ENCODE data around the gene TMEFF2.
"Not testable (repeated sequence)": the region's sequence is repeated elsewhere in the genome, so short reads cannot be mapped to it uniquely, and the experiment has no call there.

Gene TMEFF2

GRCh38 chr2:192117705-192118104 lies 77.0 kb downstream of the TMEFF2 start (continued):
- TF ChIP-seq ZNF341 (tag by site-specific recombination; IDR thresholded peaks at IDR 0.05; ENCODE audit: low read depth) (no peak), ZNF211 (tag by site-specific recombination; IDR thresholded peaks at IDR 0.05; ENCODE audit: low read depth) (no peak), SALL2 (tag by site-specific recombination; IDR thresholded peaks at IDR 0.05; ENCODE audit: borderline replicate concordance) (no peak)

- H3K4me1 ChIP-seq (ENCODE audit: control insufficient read depth, insufficient read depth, low read length); H3K36me3 ChIP-seq (ENCODE audit: control insufficient read depth in 2 of 2, insufficient read depth in 1 of 2, low read length in 2 of 2); CTCF ChIA-PET; POLR2A ChIA-PET; H3K4me3 ChIP-seq (ENCODE audit: low read depth, low read length); H3K9me3 ChIP-seq (ENCODE audit: control insufficient read depth, insufficient read depth, low read depth, low read length); H3K27ac ChIP-seq (ENCODE audit: extremely low read depth, low read depth, low read length): not testable (repeated sequence)
These were observed 83.2 kb downstream of the TMEFF2 start for GRCh38 chr2:192111536-192111935.

DNA sequence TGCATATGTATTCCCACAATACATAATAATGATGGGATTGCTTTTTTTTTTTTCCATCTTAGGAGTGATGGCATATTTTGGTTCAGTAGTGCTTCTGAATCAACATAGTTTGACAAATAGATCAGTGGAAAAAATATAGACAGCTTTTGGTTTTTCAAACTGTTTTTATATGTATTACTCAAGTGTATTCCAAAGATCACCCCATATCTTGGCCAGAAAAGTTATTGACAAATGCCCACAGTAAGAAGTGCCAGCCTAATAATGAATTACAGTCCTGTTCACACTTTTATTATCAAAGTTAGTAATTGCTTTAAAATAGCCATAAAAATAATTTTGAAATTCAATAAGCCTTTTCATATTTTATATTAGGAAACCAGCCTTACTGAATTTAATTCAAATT lies 95.0 kb downstream of the TMEFF2 start:
- H3K4me3 ChIP-seq (ENCODE audit: low read depth, low read length): no peak overlapping the region
- no peaks in the 10 kb centered on the region for H3K9me3 ChIP-seq (ENCODE audit: control insufficient read depth, insufficient read depth, low read depth, low read length)
- no peaks in the 10 kb centered on the region for H3K4me1 ChIP-seq (ENCODE audit: control insufficient read depth, insufficient read depth, low read length)
- CTCF ChIA-PET: no interaction called here
- POLR2A ChIA-PET: no interaction called here
- H3K36me3 ChIP-seq (ENCODE audit: control insufficient read depth in 2 of 2, insufficient read depth in 1 of 2, low read length in 2 of 2): no peaks in the 10 kb centered on the region
- H3K27ac ChIP-seq (ENCODE audit: extremely low read depth, low read depth, low read length): no peak overlapping the region
- TF ChIP-seq, protein P1, sequence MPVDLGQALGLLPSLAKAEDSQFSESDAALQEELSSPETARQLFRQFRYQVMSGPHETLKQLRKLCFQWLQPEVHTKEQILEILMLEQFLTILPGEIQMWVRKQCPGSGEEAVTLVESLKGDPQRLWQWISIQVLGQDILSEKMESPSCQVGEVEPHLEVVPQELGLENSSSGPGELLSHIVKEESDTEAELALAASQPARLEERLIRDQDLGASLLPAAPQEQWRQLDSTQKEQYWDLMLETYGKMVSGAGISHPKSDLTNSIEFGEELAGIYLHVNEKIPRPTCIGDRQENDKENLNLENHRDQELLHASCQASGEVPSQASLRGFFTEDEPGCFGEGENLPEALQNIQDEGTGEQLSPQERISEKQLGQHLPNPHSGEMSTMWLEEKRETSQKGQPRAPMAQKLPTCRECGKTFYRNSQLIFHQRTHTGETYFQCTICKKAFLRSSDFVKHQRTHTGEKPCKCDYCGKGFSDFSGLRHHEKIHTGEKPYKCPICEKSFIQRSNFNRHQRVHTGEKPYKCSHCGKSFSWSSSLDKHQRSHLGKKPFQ (tag by site-specific recombination; IDR thresholded peaks at IDR 0.05): no peak
- no peak for TF ChIP-seq GLI2 (tag by site-specific recombination; IDR thresholded peaks at IDR 0.05; ENCODE audit: borderline replicate concordance, low read depth)
- no peak for TF ChIP-seq ZBTB7A (tag by site-specific recombination; IDR thresholded peaks at IDR 0.05; ENCODE audit: low read depth)
- TF ChIP-seq ZSCAN5A (tag by site-specific recombination; IDR thresholded peaks at IDR 0.05): no peak
- TF ChIP-seq ZNF391 (tag by site-specific recombination; IDR thresholded peaks at IDR 0.05; ENCODE audit: borderline replicate concordance, low read depth): no peak
- no peak for TF ChIP-seq SALL2 (tag by site-specific recombination; IDR thresholded peaks at IDR 0.05; ENCODE audit: borderline replicate concordance)
- TF ChIP-seq CTCF (tag by site-specific recombination; IDR thresholded peaks at IDR 0.05): no peak

DNA sequence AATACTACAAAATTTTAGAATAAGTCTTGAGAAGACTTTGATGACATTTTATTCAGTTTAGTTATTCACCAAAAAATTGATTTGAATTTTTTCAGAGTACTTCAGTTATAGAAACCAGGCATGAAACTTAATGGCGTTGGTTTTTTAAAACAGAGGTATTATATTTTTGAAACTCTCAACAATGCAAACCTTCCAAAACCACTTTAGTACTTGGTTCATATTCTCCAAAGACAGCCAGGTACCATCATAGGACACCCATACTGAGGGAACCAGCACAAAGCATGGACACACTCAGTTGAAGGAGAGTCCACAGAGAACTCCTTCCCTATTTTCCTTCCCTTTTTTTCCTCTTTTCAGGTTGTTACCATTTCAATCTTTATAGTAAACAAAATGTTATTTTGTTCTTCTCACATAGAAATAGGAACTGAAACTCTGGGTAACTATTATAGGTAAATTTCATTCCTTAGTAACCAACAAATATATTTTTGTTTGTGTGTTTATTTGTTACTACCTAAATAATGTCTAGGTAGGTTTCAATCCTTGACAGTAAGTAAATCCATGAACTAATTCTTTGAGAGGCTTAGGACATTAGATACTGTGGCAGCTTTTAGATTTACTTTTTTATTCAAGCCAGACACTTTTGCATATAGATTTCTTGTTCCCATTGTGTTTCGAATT lies 95.8 kb downstream of the TMEFF2 start:
- H3K36me3 ChIP-seq (ENCODE audit: control insufficient read depth in 2 of 2, insufficient read depth in 1 of 2, low read length in 2 of 2): no peaks in the 10 kb centered on the region
- H3K4me3 ChIP-seq (ENCODE audit: low read depth, low read length): no peak overlapping the region
- ChIA-PET CTCF (no interaction called here), POLR2A (no interaction called here)
- H3K4me1 ChIP-seq (ENCODE audit: control insufficient read depth, insufficient read depth, low read length): no peaks in the 10 kb centered on the region
- TF ChIP-seq ZNF747 (tag by site-specific recombination; IDR thresholded peaks at IDR 0.05): no peak
- no peak for TF ChIP-seq ZIC2 (tag by site-specific recombination; IDR thresholded peaks at IDR 0.05)
- TF ChIP-seq ZNF140 (tag by site-specific recombination; IDR thresholded peaks at IDR 0.05): no peak
- TF ChIP-seq ZNF639 (tag by site-specific recombination; IDR thresholded peaks at IDR 0.05): no peak
- TF ChIP-seq GLI2 (tag by site-specific recombination; IDR thresholded peaks at IDR 0.05; ENCODE audit: borderline replicate concordance, low read depth): no peak
- H3K27ac ChIP-seq (ENCODE audit: extremely low read depth, low read depth, low read length): no peak overlapping the region
- H3K9me3 ChIP-seq (ENCODE audit: control insufficient read depth, insufficient read depth, low read depth, low read length): no peaks in the 10 kb centered on the region

All from HEK293 (cell line).